Measurements from ENCODE around the gene FGFRL1. TPM values are rescaled to one million over a fixed set of nuclear protein-coding genes. Genes with fewer than 3 reads are reported as not detected.

The FGFRL1 gene
- total RNA-seq, 4 donors from 2014 or later: 11.7 to 15.9 (median 14.2) TPM

DNA sequence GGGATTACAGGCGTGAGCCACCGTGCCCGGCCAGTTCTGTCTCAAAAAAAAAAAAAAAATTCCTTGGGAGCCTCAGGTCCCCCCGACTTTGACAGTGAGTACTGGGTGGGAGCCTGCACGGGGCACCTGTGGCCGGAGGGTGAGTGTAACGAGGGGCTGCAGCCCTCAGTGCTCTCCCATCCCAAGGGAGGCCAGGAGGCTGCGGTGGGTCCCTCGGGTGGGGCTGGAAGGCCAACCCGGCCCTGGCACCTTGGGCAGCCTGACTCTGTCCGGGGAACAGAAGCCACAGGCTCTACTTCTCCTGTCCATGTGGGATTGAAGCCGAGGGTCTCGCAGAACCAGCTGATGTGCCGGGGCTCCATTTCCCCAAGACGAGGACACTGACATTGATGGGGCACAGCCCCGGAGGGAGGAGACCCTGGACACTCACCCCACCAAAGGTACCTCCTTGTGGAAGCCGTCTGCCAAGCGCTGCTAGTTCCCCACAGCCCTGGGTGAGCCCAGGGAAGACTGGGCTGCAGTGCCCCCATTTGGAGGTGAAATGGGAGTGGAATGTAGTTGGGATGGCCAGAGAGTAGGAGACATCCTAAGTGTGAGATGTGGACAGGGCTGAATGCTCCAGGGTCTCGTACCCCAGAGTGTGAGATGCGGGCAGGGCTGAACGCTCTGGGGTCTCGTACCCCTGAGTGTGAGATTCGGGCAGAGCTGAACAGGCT, 16.0 kb upstream of the FGFRL1 start:
- peaks cover 16 to 38% (median 32%) of the 10 kb centered on the region in 4 donors for H3K4me1 ChIP-seq
- H3K36me3 ChIP-seq: no peaks in the 10 kb centered on the region
- in situ Hi-C loops (cut with MboI; ENCODE audit: low pct_ligation_motif_present in 1 of 4, low pct_unique_long_range_greater_than_20kb in 1 of 4, low sequenced_read_pairs in 3 of 4): no loop called here
- no peak for TF ChIP-seq EP300 (IDR thresholded peaks at IDR 0.05; ENCODE audit: low read depth)
- TF ChIP-seq POLR2A (IDR thresholded peaks at IDR 0.05): no peak
- peaks cover 41% of the 10 kb centered on the region for H3K27me3 ChIP-seq
- 64 to 84% methylated on average over 5 to 19 of the region's 23 CpGs for WGBS, 2 donors (ENCODE audit: low coverage in 1 of 2)
- H3K27ac ChIP-seq: no peak overlapping the region
- intact Hi-C loops (cut with DNase I; ENCODE audit: low total_unique reads): no loop called here
- H3K4me3 ChIP-seq: no peak overlapping the region
- no peaks in the 10 kb centered on the region for H3K9me3 ChIP-seq
- no peak for DNase-seq

DNA sequence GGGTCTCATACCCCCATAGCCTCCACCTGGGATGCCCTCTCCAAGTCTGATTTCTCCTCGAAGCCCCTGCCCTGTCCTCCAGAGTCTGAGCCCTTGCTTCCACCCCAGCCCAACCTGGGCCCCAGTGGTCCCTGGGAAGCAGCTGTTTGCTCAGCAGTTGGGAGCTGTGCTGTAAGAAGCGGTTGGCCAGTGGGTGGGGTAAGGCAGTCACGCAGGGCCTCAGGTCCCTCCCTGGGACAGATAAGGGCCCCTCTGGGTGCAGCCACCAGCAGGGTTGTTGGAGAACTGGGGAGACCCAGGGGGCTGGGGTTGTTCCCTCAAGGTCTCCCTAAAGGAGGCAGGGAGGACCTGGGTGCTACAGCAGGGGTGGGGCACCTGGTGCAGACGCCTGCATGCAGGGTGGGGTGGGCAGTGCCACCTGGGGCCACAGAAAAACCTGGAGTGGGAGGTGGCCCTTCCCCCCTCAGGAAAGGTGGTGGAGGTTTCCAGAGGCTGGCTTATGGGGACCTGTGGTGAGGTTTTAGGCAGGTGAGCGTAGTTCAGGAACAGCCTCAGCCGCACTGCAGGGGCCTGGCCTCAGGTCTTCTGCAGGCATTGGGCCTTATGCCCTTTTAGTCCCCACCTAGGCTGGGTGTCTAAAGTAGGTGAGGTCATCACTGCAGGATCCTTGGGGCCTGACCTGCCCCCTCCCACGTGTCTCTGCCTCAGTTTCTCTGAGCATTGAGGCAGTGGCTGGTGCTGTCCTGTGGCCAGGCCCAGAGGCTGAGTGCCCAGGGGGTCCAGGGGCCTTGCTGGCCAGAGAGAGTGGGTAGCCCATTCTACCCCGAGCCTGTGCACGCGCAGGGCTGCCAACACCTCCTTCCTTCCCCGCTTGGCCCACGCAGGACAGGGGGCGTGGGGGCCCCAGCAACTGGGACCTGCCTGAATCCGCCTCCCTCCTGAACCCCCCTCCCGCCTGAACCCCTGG, 15.1 kb upstream of the FGFRL1 start:
- DNase-seq: no peak
- H3K27ac ChIP-seq: no peak overlapping the region
- intact Hi-C loops (cut with DNase I; ENCODE audit: low total_unique reads): no loop called here
- peaks cover 49% of the 10 kb centered on the region for H3K27me3 ChIP-seq
- no peaks in the 10 kb centered on the region for H3K9me3 ChIP-seq
- in situ Hi-C loops (cut with MboI; ENCODE audit: low pct_ligation_motif_present in 1 of 4, low pct_unique_long_range_greater_than_20kb in 1 of 4, low sequenced_read_pairs in 3 of 4): no loop called here
- WGBS, 2 donors (ENCODE audit: low coverage in 1 of 2): 61% methylated on average over 13 of the region's 15 CpGs; no CpG with 5 or more reads in 1 of the 2 donors
- peaks cover 16 to 38% (median 32%) of the 10 kb centered on the region in 4 donors for H3K4me1 ChIP-seq
- H3K36me3 ChIP-seq: no peaks in the 10 kb centered on the region
- no peak overlapping the region for H3K4me3 ChIP-seq
- TF ChIP-seq POLR2AphosphoS5 (IDR thresholded peaks at IDR 0.05) (no peak), POLR2A (IDR thresholded peaks at IDR 0.05) (no peak), EP300 (IDR thresholded peaks at IDR 0.05; ENCODE audit: low read depth) (no peak)
- TF ChIP-seq, protein P1, sequence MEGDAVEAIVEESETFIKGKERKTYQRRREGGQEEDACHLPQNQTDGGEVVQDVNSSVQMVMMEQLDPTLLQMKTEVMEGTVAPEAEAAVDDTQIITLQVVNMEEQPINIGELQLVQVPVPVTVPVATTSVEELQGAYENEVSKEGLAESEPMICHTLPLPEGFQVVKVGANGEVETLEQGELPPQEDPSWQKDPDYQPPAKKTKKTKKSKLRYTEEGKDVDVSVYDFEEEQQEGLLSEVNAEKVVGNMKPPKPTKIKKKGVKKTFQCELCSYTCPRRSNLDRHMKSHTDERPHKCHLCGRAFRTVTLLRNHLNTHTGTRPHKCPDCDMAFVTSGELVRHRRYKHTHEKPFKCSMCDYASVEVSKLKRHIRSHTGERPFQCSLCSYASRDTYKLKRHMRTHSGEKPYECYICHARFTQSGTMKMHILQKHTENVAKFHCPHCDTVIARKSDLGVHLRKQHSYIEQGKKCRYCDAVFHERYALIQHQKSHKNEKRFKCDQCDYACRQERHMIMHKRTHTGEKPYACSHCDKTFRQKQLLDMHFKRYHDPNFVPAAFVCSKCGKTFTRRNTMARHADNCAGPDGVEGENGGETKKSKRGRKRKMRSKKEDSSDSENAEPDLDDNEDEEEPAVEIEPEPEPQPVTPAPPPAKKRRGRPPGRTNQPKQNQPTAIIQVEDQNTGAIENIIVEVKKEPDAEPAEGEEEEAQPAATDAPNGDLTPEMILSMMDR (IDR thresholded peaks at IDR 0.05): no peak

GRCh38 chr4:996997-997374, 14.4 kb upstream of the FGFRL1 start:
- Histone ChIP-seq H3K27ac (no peak overlapping the region), H3K4me3 (peak overlapping the region in 2 of 4 donors; percentile 5 to 45), H3K9me3 (no peaks in the 10 kb centered on the region), H3K4me1 (peaks cover 16 to 39% (median 31%) of the 10 kb centered on the region in 4 donors), H3K36me3 (no peaks in the 10 kb centered on the region), H3K27me3 (peaks cover 56% of the 10 kb centered on the region)
- in situ Hi-C loops (cut with MboI; ENCODE audit: low pct_ligation_motif_present in 1 of 4, low pct_unique_long_range_greater_than_20kb in 1 of 4, low sequenced_read_pairs in 3 of 4) (no loop called here), intact Hi-C loops (cut with DNase I; ENCODE audit: low total_unique reads) (no loop called here)
- TF ChIP-seq, protein P1 (IDR thresholded peaks at IDR 0.05): no peak
- no peak for TF ChIP-seq POLR2AphosphoS5 (IDR thresholded peaks at IDR 0.05)
- no peak for TF ChIP-seq POLR2A (IDR thresholded peaks at IDR 0.05)
- TF ChIP-seq EP300 (IDR thresholded peaks at IDR 0.05; ENCODE audit: low read depth): no peak
- DNase-seq: no peak
- WGBS, 2 donors (ENCODE audit: low coverage in 1 of 2): 7% methylated on average over 16 of the region's 25 CpGs; no CpG with 5 or more reads in 1 of the 2 donors

DNA sequence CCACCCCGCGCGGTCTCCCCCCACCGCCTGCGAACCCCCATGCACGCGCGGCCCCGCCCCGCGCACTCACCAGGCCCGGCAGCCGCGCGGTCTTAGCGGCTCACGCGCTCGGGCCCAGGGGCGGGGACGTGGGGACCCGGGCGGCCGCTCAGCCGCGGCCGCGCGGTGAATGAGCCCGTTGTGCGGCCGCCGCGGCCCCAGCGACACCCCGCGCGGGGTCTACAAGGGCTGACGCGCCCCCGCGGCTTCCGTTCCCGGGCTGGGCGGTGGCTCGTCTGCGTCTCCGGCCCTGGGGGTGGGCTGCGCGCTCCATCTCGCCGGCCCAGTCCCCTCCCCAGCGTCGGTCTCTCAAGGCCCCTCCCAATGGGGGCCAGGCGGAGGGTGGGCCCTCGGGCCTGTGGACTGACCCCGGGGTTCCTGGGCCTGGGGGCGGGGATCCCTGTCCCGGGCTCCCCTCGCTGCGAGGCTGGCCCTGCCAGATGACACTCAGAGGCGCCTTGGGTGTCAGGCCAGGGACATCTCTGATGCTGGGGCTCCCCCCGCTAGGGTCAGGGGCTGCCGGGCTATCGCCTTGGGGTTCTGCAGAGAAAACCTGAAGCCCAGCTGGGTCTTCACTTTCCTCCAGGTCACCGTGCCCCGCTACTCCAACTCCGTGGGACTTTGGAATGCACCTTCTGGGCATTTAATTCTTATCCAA, 13.9 kb upstream of the FGFRL1 start:
- H3K4me3 ChIP-seq: peak overlapping the region in 3 of 4 donors; percentile 5 to 45 (median 9)
- intact Hi-C loops (cut with DNase I; ENCODE audit: low total_unique reads): no loop called here

More for the DNA sequence above, 13.9 kb upstream of the FGFRL1 start:
- TF ChIP-seq POLR2AphosphoS5 (IDR thresholded peaks at IDR 0.05) (no peak), POLR2A (IDR thresholded peaks at IDR 0.05) (no peak), EP300 (IDR thresholded peaks at IDR 0.05; ENCODE audit: low read depth) (no peak)
- TF ChIP-seq, protein P1 (IDR thresholded peaks at IDR 0.05): no peak
- Histone ChIP-seq H3K27me3 (peaks cover 61% of the 10 kb centered on the region), H3K36me3 (no peaks in the 10 kb centered on the region), H3K27ac (no peak overlapping the region), H3K4me1 (peaks cover 12 to 40% (median 31%) of the 10 kb centered on the region in 4 donors), H3K9me3 (no peaks in the 10 kb centered on the region)
- in situ Hi-C loops (cut with MboI; ENCODE audit: low pct_ligation_motif_present in 1 of 4, low pct_unique_long_range_greater_than_20kb in 1 of 4, low sequenced_read_pairs in 3 of 4): no loop called here
- no peak for DNase-seq
- WGBS, 2 donors (ENCODE audit: low coverage in 1 of 2): 13% methylated on average over 10 of the region's 68 CpGs; no CpG with 5 or more reads in 1 of the 2 donors
